Stimulated activated CD4-positive, alpha-beta T cell treated with anti-CD3 and anti-CD28 coated beads, TNF-alpha, amount 100 ng/mL, for 24 hours (primary cell): Measurements from ENCODE around the gene ZNF410.
"Not testable (repeated sequence)": the region's sequence is repeated elsewhere in the genome, so short reads cannot be mapped to it uniquely, and the experiment has no call there.

Source experiments
- DNase-seq, 3 experiments: peaks; one replicate each; pipeline ENCODE4 v3.0.0-alpha.2; 2020; ENCODE audit warnings: low read depth in 3 of 3

ZNF410 gene

DNA sequence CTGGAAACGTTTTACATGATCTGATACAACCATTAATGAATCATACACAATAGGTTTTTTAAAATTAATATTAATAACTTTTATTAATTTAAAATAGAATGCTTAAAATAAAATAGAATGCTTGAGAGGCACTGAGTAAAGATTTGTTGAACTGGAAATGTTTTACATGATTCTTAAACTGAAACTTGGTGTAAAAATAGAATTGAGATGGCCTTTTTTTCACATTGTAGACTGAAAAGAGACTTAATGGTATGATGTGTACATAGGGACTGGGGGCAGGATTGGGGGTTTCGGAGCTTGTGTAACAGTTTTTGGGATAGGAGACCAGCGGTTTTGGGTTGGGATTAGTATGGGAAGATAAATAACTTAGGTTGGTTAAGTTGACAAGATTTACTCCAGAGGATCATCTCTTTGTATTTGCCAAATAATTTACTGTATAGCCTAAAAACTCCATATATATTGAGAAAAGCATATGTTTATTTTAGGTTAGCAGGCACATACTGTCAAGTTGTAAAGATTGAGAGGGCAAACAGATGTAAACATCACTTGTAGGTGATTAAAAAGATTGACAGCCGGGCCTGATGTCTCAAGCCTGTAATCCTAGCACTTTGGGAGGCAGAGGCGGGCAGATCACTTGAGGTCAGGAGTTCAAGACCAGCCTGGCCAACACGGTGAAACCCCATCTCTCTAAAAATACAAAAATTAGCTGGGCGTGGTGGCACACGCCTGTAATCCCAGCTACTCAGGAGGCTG lies 2.0 kb upstream of the ZNF410 start:
- DNase-seq, result no peak

DNA sequence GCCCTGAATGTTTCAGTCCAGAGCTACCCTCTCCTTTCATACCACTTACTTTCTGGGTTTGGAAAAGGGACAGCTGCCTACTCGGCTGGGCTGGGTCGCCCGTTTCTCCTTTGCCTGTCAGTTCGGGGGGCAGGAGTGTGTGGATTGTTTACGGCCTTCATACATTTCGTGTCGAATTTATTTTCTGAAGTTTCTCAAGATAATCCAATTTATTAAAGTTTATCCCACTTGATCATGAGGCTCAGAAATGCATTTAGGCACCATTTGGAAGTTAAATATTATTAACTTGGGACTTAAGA lies 608 bp downstream of the ZNF410 start:
- DNase-seq, result peak in 1 of 3 experiments; percentile 2

- no peak for DNase-seq
Measured at GRCh38 chr14:73887694-73888459, 1.2 kb downstream of the ZNF410 start.

GRCh38 chr14:73888460-73888725 lies 1.7 kb downstream of the ZNF410 start:
- no peak for DNase-seq

GRCh38 chr14:73888971-73889370 lies 2.3 kb downstream of the ZNF410 start:
- DNase-seq, result no peak

- DNase-seq, result no peak
Measured at GRCh38 chr14:73889376-73889775, 2.7 kb downstream of the ZNF410 start.

GRCh38 chr14:73894180-73894687 lies 7.6 kb downstream of the ZNF410 start:
- not testable (repeated sequence) for DNase-seq

DNA sequence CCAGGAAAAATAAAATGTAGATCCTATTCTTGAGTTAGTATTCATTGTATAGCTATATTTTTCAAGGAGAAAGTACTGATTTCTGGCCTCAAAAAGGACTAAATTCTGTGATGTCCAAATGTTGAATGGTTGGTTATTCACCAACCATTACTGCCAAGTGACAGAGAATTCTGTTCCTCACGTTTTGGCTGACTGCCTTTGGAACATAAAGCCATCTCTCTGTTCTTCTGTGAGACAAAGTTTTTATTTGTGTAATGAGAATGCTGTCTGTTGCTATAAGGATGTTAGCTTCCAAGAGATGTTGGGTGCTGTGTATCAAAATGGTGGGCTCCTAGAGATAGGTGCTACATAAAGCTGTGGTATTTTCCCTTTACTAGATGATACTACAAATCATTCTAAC lies 9.3 kb downstream of the ZNF410 start:
- no peak for DNase-seq

GRCh38 chr14:73896521-73896920 lies 9.9 kb downstream of the ZNF410 start:
- no peak for DNase-seq

DNA sequence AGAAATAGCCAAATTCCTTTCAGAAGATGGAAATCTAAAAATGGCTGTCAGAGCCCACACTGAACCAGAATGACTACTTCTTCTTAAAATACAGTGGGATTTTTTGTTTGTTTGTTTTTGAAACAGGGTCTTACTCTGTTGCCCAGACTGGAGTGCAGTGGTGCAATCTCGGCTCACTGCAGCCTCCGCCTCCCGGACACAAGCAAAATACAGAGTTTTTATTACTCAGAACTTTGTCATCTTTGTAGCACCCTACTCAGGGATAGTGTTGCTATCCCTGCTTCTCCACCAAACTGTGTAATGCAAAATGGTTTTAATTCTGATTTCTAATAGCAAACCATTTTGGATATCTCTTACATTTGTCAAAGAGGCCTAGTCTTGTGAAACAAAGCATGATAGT lies 16.4 kb downstream of the ZNF410 start:
- DNase-seq, result no peak

GRCh38 chr14:73909681-73910080 lies 23.0 kb downstream of the ZNF410 start:
- no peak for DNase-seq

DNA sequence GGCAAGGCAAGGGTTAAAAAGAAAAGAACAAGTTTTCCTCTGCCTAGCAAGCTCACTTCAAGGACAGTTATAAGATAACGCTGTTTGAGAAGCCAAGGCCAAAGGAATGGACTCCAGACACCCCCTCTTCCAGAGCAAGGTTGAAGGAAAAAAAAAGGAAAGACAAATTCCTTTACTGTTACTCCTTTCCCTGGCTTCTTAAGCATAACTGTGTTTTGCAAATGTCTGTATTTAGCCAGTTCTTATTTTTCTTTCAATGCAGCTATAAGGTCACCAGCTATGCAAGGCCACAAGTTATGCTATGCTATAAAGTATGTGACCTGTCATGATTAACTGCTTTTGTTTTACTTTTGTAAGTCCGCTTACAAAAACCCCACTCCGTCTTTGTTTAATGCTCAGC lies 26.6 kb downstream of the ZNF410 start:
- no peak for DNase-seq

- DNase-seq, result no peak
Measured at GRCh38 chr14:73916324-73916723, 29.7 kb downstream of the ZNF410 start.

DNA sequence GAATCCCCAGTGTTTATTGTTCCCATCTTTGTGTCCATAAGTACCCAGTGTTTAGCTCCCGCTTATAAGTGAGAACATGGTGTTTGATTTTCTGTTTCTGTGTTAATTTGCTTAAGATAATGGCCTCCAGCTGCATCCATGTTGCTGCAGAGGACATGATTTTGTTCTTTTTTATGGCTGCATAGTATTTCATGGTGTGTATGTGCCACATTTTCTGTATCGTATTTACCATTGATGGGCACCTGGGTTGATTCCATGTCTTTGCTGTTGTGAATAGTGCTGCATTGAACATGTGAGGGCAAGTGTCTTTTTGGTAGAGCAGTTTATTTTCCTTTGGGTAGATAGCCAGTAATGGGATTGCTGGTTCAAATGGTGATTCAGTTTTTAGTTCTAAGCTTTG lies 32.8 kb downstream of the ZNF410 start:
- DNase-seq, result not testable (repeated sequence)

DNA sequence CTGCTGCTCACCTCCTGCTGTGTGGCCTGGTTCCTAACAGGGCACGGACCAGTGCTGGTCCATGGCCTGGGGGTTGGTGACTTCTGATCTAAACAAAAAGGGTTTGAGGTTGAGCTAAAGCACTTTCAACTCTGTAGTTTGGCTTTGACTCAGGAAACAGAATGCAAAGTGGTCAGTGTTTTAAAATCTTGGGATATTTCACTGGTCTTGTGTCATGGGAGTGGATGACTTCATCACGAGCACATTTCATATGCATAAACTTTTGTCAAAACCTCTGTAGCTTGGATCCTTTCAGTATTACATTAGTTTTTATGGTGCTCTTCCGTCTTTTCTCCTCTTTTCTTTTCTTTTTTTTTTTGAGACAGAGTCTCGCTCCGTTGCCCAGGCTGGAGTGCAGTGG lies 37.7 kb downstream of the ZNF410 start:
- DNase-seq, result no peak

DNA sequence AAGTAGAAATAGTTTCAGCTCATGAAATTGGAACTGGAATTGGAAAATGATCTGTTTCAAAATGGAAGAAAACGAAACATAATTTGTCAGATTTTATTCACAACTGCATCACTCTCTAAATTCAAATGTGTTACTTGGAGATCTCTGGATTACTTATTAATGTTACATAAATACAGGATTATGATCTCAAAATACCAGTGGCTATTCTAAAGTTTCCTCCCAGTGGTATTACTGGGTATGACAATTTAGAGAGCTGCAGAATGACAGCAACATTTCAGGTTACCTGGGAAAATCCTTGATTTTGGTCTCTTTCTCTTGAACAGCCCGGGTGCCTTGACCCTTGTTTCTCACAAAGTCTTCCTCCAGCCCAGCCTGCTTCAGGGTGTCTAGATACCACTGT lies 49.0 kb downstream of the ZNF410 start:
- no peak for DNase-seq

GRCh38 chr14:73936548-73936947 lies 49.9 kb downstream of the ZNF410 start:
- DNase-seq, result no peak

- no peak for DNase-seq
Measured at GRCh38 chr14:73937012-73937411, 50.4 kb downstream of the ZNF410 start.

DNA sequence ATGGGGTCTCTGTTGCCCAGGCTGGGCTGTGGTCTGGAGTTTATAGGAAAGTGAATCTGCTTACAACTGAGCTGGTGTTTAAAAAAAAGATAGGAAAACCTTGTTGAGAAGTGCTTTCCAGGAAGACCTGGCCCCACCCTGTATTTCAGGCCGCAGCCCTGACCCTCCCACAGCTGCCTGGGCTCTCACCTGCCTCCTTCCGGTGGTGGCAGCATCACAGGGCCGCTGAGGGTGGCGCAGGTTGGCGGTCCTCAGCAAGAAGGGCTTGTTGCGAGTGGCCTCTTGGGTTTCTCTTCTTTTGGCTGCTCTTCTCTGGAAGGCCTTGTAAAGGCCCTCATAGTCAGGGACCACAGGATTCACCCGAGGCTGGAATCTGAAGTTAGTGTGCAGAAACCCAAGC lies 55.5 kb downstream of the ZNF410 start:
- no peak for DNase-seq

DNA sequence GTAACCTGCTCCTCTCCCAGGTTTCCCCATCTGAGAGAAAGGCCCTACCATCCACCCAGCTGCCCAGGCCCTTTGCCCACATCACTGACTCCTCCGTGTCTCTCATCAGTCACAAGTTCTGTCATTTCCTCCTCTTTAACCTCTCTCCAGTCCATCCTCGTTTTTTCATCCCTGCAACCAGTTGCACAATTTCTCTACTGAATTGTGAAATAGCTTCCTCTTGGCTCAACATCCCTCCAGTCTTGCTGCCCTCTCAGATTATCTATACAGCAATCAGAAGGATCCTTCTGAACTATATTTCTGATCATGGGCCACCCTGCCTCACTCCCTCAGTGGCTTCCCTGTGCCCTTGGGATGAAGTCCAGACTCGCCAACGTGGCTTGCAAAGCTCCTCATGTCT lies 56.4 kb downstream of the ZNF410 start:
- DNase-seq, result no peak

DNA sequence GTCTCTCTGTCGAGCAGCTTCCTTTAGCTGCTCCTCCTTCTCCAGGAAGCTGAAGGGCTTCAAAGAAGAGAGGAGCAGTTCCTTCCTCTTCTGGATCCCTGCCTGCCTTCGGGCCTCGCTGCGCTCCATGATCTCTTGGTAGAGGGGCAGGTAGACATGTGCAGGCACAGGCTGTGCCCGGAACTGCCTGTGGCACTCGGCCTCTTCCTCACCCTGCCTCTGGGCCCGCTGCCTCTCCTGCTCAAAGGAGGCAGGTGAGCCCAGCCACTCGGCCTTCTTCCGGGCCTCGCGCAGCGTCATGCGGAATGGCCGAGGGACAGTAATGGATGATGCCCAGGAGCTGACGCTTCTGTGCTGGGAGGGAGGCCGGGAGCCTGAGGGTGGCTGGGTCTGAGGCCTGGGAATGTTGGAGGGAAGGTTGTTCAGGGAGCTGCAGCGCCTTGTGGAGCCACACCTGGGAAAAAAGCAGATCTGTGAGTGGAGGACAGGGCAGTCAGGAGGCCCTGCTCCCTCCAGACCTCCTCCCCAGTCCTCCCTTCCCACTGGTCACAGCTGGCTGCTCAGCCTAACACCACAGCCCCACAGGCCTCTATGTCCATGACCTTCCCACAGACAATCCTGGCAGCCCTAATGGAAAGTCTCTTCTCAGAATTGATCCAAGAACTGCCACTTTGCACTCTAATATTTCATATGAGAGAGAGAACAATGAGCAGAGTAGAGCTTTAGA lies 57.9 kb downstream of the ZNF410 start:
- no peak for DNase-seq

DNA sequence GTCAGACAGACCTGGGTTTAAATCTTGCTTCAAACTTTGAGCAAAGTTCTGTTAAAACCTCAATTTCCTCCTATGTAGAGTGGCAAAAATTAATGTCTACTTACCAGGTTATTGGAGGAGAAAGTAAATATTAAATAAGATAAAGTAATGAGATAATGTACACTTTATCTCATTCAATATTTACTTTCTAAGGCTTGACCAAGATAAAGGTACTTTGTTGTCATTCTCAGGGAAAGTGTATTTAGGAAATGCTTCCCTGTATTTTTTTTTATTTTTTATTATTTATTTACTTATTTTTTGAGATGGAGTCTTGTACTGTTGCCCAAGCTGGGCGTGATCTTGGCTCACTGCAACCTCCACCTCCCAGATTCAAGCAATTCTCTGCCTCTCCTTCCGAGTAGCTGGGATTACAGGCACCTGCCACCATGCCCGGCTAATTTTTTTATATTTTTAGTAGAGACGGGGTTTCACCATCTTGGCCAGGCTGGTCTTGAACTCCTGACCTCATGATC lies 58.6 kb downstream of the ZNF410 start:
- DNase-seq, result no peak
